Large intestine (tissue), 3 donors: Measurements from ENCODE around the gene SH3PXD2A. TPM values are rescaled to one million over a fixed set of nuclear protein-coding genes. Genes with fewer than 3 reads are reported as not detected.

Experiments used
- DNase-seq, 2 donors: peaks; one replicate each; pipeline versions ENCODE4 v3.0.0 to v3.0.0-alpha.2; 2013
- H3K27ac ChIP-seq: one replicate; pipeline ENCODE4 v1.5.1; 2013; ENCODE audit warnings: low read length
- H3K27me3 ChIP-seq: 2 replicates; pipeline ENCODE4 v1.6.1; 2013; ENCODE audit warnings: low read length; ENCODE audit not compliant: control insufficient read depth, insufficient read depth
- H3K36me3 ChIP-seq: 2 replicates; pipeline ENCODE4 v1.6.1; 2013; ENCODE audit warnings: low read length; ENCODE audit not compliant: control insufficient read depth, insufficient read depth
- H3K4me1 ChIP-seq: one replicate; pipeline ENCODE4 v1.6.1; 2013; ENCODE audit warnings: low read length; ENCODE audit not compliant: control insufficient read depth, insufficient read depth
- H3K4me3 ChIP-seq: one replicate; pipeline ENCODE4 v1.5.1; 2013; ENCODE audit warnings: low read length
- H3K9me3 ChIP-seq: one replicate; pipeline ENCODE4 v1.6.1; 2013; ENCODE audit warnings: mild to moderate bottlenecking, low read depth, low read length, moderate library complexity; ENCODE audit not compliant: control insufficient read depth
- WGBS: methylation state at CpG from one replicate; pipeline ENCODE4 v1.1.5; 2013; ENCODE audit warnings: low lambda C conversion rate; ENCODE audit not compliant: insufficient coverage; 5-methylcytosine and 5-hydroxymethylcytosine counted together
- polyA plus RNA-seq: library from polyadenylated mRNA; unstranded; fragments of 120-200 nt; gene quantifications from one replicate; pipeline ENCODE4 v1.2.1, GENCODE V29; 2013

Gene SH3PXD2A
- polyA plus RNA-seq, 1 donor: 32.0 TPM

DNA sequence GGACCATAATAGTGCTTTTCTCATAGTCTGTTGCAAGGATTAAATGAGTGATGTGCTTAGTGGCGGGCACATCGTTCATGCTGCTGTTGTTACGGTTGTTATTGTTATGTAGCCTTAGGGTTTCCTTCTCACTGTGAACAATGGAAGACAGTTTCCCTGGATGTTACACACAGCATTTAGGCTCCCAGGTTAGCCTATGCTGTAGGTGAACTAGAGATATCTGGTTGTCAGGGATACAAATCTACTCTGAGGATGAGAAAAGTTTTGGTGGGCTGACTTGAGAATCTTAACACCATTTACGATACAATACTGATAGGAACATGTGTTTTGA lies 14.7 kb downstream of the SH3PXD2A start:
- Histone ChIP-seq H3K27ac (no peak overlapping the region), H3K4me3 (no peak overlapping the region), H3K36me3 (no peaks in the 10 kb centered on the region), H3K9me3 (no peaks in the 10 kb centered on the region), H3K27me3 (no peaks in the 10 kb centered on the region), H3K4me1 (peaks cover 66% of the 10 kb centered on the region)
- no peak for DNase-seq
- no CpG with 5 or more reads among the region's 4 CpGs for WGBS

GRCh38 chr10:103839872-103840739 lies 15.3 kb downstream of the SH3PXD2A start:
- no CpG with 5 or more reads among the region's 18 CpGs for WGBS
- H3K27me3 ChIP-seq: no peaks in the 10 kb centered on the region
- H3K27ac ChIP-seq: peak overlapping the region; percentile 19
- H3K4me3 ChIP-seq: no peak overlapping the region
- H3K9me3 ChIP-seq: no peaks in the 10 kb centered on the region
- no peaks in the 10 kb centered on the region for H3K36me3 ChIP-seq
- H3K4me1 ChIP-seq: peaks cover 67% of the 10 kb centered on the region
- no peak for DNase-seq

- DNase-seq: no peak
- Histone ChIP-seq H3K36me3 (no peaks in the 10 kb centered on the region), H3K27me3 (no peaks in the 10 kb centered on the region), H3K4me3 (no peak overlapping the region), H3K27ac (no peak overlapping the region), H3K4me1 (peaks cover 70% of the 10 kb centered on the region), H3K9me3 (no peaks in the 10 kb centered on the region)
- no CpG with 5 or more reads among the region's 9 CpGs for WGBS
These were observed 15.9 kb downstream of the SH3PXD2A start for GRCh38 chr10:103839519-103839871.

GRCh38 chr10:103838862-103839518 lies 16.4 kb downstream of the SH3PXD2A start:
- WGBS: no CpG with 5 or more reads among the region's 13 CpGs

DNA sequence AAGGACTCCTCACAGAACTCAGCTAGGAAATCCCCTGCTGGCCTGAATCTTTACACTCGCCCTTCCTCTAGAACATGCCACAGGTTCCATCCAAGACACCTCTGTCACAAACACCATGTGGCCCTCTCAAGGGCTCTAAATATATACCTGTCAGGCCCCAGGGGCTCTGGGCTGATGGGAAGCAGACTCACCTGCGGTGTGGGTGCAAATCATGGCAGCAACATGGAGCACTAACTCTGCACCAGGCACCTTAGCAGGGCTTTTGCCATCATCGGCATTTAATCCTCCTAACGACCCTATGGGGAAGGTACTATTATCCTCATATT lies 17.3 kb downstream of the SH3PXD2A start:
- peak overlapping the region; percentile 66 for H3K27ac ChIP-seq
- DNase-seq: no peak
- no peaks in the 10 kb centered on the region for H3K36me3 ChIP-seq
- H3K4me3 ChIP-seq: no peak overlapping the region
- H3K27me3 ChIP-seq: no peaks in the 10 kb centered on the region
- H3K4me1 ChIP-seq: peaks cover 76% of the 10 kb centered on the region
- WGBS: no CpG with 5 or more reads among the region's 4 CpGs
- no peaks in the 10 kb centered on the region for H3K9me3 ChIP-seq

More at GRCh38 chr10:103838862-103839518, 16.4 kb downstream of the SH3PXD2A start:
- Histone ChIP-seq H3K4me1 (peaks cover 70% of the 10 kb centered on the region), H3K36me3 (no peaks in the 10 kb centered on the region), H3K9me3 (no peaks in the 10 kb centered on the region), H3K27me3 (no peaks in the 10 kb centered on the region), H3K4me3 (no peak overlapping the region), H3K27ac (peak overlapping the region; percentile 66)
- no peak for DNase-seq

DNA sequence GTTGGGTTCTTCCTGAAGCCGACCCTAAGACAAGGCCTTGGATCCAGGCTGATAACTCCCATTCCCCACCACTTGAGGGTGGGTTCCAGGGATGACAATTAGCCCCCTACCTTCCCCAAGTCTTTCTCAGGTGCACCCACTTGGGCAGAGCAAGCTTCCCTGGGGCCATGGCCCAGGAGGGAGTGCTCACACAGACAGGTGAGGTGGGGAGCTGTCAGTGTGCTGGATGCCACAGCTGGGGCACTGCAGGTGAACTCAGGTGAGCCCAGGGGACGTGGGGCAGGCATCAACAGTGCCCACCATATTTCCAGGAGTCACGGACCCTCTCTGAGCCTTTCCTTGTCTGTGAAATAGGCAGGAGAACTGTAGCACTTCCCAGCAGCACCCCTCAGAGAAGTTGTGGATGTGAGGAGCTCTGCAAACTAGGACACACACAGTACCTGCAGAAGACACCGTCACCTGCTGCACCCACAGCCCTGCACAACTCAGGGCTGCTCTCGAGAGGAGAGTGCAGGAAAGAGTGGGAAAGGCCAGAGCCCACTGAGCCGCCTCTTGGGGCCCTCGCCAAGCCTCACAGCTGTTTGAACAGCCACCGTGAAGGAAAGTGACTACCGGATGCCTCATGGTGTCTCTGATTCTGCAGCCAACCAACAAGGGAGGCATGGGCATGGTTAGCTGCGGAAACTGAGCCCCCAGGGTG lies 17.9 kb downstream of the SH3PXD2A start:
- Histone ChIP-seq H3K36me3 (no peaks in the 10 kb centered on the region), H3K9me3 (no peaks in the 10 kb centered on the region), H3K4me3 (no peak overlapping the region), H3K27ac (peak overlapping the region; percentile 66), H3K4me1 (peaks cover 76% of the 10 kb centered on the region), H3K27me3 (no peaks in the 10 kb centered on the region)
- WGBS: no CpG with 5 or more reads among the region's 10 CpGs
- DNase-seq: peak in 1 of 2 donors; percentile 63

- H3K27ac ChIP-seq: peak overlapping the region; percentile 66
- no peaks in the 10 kb centered on the region for H3K36me3 ChIP-seq
- H3K4me3 ChIP-seq: no peak overlapping the region
- H3K9me3 ChIP-seq: no peaks in the 10 kb centered on the region
- WGBS: no CpG with 5 or more reads among the region's 9 CpGs
- H3K27me3 ChIP-seq: no peaks in the 10 kb centered on the region
- H3K4me1 ChIP-seq: peaks cover 78% of the 10 kb centered on the region
- peak in 1 of 2 donors; percentile 88 for DNase-seq
These were observed 18.5 kb downstream of the SH3PXD2A start for GRCh38 chr10:103836861-103837260.

GRCh38 chr10:103836273-103836672 lies 19.1 kb downstream of the SH3PXD2A start:
- Histone ChIP-seq H3K4me3 (no peak overlapping the region), H3K4me1 (peaks cover 80% of the 10 kb centered on the region), H3K36me3 (no peaks in the 10 kb centered on the region), H3K27ac (peak overlapping the region; percentile 66), H3K27me3 (no peaks in the 10 kb centered on the region), H3K9me3 (no peaks in the 10 kb centered on the region)
- DNase-seq: no peak
- WGBS: 20% methylated on average over 1 of the region's 1 CpG

- no peak overlapping the region for H3K4me3 ChIP-seq
- no peaks in the 10 kb centered on the region for H3K36me3 ChIP-seq
- peak overlapping the region; percentile 66 for H3K27ac ChIP-seq
- no peaks in the 10 kb centered on the region for H3K27me3 ChIP-seq
- H3K4me1 ChIP-seq: peaks cover 75% of the 10 kb centered on the region
- WGBS: no CpG with 5 or more reads among the region's 20 CpGs
- no peaks in the 10 kb centered on the region for H3K9me3 ChIP-seq
- peak in 1 of 2 donors; percentile 71 for DNase-seq
These were observed 20.0 kb downstream of the SH3PXD2A start for GRCh38 chr10:103835096-103836050.
